SIG-M5 treated with dmso at 0.1 percent for 504 hours (cell line): ENCODE results near the gene CAMK2D.

ENCODE experiments used
- DNase-seq: peaks from one replicate; lab custom pipeline; 2025; ENCODE audit not compliant: unreplicated experiment; lab: John Stamatoyannopoulos, UW

The CAMK2D gene

DNA sequence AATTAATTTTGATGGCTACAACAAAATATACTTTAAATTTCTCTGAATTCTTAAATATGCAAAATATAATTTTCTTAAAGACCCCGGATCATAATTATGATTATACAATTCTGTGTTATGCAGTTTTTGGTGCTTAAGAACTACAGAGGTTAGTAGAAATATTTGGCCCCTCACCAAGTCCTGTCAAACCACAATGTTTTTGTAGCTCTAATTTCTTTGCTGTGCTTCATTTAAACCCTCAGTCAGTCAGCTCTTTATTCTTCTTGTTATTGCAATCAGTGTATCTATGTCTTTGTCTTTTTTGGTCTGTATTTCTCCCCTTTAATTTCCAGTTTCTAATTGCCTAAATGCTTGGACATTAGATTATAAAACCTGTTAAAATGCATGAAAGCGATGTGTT, 186.1 kb downstream of the CAMK2D start:
- no peak for DNase-seq

DNA sequence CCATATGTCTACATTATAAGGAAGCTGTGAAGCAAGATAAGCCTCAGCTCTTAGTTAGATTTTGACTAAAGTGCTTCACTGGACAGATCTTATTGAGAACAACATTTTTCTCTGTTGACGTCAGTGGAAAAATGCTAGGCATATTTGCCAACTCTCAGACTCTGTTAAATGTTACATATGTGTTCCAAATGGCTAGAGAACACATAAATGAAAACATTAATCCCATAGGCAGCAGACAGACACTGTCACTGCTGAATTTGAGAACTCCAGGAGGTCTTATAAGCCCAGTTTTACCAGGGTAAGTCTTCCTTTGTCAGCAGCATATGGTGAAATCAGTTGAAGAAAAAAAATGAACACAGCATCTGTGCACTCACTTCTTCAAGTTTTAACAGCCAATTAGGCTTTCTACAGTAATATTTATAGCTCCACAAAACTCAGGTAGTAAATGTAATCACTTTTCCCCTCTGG, 186.9 kb downstream of the CAMK2D start:
- DNase-seq: no peak

GRCh38 chr4:113572620-113573019, 188.9 kb downstream of the CAMK2D start:
- no peak for DNase-seq

- peak; percentile 13 for DNase-seq
These were observed 195.3 kb downstream of the CAMK2D start for GRCh38 chr4:113566015-113566795.

- no peak for DNase-seq
These were observed 195.9 kb downstream of the CAMK2D start for GRCh38 chr4:113565702-113566012.

GRCh38 chr4:113564493-113564892, 197.0 kb downstream of the CAMK2D start:
- peak; percentile 37 for DNase-seq

- DNase-seq: no peak
These were observed 197.7 kb downstream of the CAMK2D start for GRCh38 chr4:113563691-113564378.

GRCh38 chr4:113561758-113562157, 199.8 kb downstream of the CAMK2D start:
- no peak for DNase-seq

GRCh38 chr4:113561092-113561491, 200.4 kb downstream of the CAMK2D start:
- no peak for DNase-seq

- no peak for DNase-seq
These were observed 201.0 kb downstream of the CAMK2D start for GRCh38 chr4:113560579-113560978.

DNA sequence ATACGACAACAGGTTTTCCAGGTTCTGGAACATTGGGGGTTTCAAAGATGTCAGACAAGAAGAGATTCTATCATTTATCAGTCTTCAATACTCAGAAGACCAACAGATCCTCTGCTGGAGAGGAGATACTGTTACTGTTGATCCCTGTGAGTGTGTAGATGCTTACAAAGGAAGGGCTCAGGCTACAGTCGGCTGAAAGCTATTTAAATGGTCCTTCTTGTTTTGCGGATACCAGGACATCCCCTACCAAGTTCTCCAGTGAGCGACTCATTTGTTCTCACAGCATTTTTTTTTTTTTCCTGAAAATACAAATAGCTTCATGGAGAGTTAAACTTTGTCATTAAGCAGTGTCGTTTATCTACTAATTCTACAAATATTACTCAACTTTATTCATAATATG, 201.6 kb downstream of the CAMK2D start:
- no peak for DNase-seq

DNA sequence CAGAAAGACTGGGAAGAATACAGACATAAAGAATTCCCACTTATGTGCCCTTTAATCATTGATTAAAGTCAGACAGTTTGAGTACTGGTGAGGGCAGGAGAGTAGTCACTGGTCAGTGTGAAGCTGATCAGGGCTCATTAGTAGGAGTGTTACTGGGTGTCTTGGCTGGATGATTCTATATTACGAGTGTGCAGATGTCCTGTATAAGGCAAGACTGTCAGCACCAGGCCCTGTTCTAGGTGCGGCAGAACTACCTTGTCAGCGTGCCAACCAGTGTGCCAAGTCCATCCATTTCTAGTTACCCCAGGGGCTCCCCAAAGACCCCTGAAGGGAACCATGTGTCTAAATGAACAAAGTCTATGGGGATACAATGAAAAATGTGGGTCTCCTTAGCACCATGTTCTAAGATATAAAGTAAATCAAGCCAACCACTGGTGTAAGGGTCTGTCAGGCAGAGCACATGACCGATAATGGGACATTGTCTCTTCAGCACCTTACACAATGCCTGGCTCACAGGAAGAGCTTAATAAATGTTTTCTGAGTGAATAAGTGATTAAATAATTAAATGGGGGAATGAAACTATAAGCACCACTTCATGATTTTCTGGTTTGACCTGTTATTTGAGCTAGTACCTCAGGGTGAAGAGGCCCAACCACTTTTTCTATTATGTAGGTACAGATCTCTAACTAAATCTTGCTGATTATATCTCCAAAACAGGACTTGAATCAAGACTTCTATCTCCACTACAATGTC, 205.0 kb downstream of the CAMK2D start:
- peak; percentile 18 for DNase-seq

GRCh38 chr4:113555868-113556267, 205.7 kb downstream of the CAMK2D start:
- DNase-seq: peak; percentile 92

GRCh38 chr4:113553082-113553481, 208.5 kb downstream of the CAMK2D start:
- DNase-seq: no peak

GRCh38 chr4:113550510-113550909, 211.0 kb downstream of the CAMK2D start:
- DNase-seq: no peak

DNA sequence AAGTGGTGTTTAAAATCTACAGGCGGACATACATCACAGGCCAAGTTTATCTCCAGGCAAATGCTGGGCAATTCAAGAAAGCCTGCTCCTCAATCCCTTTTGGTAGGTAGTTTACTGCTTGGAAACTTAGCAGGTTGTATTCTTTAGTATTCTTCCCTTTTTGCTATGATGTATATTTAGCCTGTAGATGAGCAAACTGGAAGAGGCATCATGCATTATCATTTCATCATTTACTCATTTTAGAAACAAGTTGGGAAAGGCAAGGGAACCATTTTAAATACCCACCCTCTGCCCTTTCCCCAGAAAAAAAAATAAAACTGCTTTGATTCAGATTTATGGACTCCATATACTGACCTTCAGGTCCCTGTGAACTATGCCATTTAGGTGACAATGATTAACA, 213.2 kb downstream of the CAMK2D start:
- DNase-seq: peak; percentile 18

DNA sequence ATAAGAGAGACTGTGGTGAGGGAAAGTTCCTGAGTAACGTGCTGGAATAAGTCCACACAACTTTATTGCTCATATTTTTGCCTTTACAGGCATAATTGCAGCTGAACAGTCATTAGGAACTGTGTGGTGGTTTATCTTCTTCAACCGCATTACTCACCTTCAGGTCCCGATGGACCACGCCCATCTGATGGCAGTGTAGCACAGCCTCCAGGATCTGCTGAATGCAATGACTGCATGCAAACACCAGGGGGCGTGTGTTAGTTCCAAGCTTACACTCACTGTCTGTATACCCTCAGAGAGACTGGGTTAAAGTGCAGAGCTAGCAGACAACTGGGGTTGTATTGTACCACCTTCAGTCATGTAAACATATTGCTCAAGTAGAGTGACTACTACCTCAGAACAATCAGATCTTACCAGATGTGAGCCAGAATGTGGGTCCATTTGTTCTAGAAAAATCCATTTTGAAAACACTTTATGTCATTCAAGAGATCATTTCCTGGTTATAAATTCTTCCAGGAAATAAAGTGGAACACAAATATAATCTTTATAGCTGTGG, 214.0 kb downstream of the CAMK2D start:
- peak; percentile 86 for DNase-seq

GRCh38 chr4:113541933-113542332, 219.6 kb downstream of the CAMK2D start:
- no peak for DNase-seq

DNA sequence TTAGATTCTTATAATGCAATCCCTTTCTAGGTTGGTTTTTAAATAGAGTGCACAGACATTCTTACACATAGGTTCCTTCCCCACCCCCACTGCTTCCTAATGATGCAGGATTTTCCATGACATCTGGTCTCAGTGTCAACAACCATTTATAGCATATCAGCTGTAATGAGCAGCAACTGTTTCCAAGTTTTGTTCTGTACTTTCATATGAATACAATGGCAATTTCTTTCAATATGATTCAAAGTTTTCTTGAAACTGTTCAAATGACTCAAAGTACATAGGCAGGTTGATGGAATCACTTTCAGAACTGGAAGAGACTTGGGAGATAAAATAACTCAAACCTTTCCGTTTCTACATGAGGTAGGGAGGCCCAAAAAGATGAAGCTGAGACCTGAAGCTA, 220.7 kb downstream of the CAMK2D start:
- DNase-seq: no peak

DNA sequence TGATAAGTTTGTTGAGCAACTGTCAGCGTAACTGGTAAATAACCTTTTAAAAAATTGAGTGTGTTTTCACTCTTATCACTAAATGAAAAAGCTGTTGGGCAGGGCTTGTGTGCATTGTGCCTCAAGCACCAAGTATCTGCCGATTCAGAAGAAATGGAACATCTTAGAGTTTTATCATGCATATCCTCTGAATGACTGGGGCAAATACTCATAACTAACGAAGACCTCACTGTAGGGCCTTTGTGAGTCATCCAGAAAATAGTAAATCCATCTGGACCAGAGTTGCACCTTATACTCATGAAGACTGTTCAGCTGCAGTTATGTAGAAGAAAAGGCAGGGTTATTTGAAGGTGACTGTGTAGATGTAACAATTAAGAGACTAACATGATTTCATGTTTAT, 222.1 kb downstream of the CAMK2D start:
- DNase-seq: no peak

DNA sequence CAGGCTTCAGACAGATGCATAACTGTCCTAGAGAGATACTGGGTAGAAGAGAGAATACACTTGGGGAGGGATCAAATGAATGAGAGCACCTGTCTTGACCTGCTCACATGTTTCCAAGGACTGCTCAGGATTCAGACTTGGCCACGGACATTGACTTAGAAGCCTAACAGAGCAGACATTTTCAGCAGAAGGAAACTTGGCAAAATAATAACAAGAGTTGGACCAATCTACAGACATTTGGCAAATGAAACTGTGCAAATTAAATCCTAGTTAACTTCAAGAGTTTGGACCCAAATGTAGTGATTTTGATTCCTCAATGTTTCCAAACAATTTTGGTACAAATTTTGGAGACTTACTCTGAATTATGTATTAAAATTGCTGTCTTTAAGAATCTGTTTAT, 223.9 kb downstream of the CAMK2D start:
- DNase-seq: no peak

DNA sequence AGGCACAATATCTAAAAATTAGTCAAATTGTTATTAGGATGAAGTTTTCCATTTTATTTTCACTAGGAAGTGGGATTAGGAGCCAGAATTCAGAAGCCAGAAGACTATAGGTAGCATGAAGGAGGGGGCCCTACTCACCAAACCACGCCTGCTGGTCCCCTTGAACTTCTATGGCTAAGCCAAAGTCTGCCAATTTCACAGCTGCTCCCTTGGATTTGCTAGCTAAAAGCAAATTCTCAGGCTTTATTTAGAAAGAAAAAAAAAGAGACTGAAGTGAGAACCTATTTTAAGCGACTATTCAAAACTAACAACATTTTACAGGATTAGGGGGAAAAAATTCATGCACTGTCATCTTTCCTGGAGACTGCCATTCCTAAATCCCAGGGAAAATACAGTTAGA, 224.3 kb downstream of the CAMK2D start:
- DNase-seq: no peak
